Ovary (tissue), 10 donors: Measurements from ENCODE around the gene LSS. TPM values are rescaled to one million over a fixed set of nuclear protein-coding genes. Genes with fewer than 3 reads are reported as not detected.

Source experiments
- DNase-seq, 5 donors: peaks; one replicate each; pipeline ENCODE4 v3.0.0-alpha.2; 2019 to 2020
- H3K27ac ChIP-seq, 2 donors: fragments of 200-600 bp; one replicate each; pipeline versions ENCODE4 v1.5.1 to v1.8.0; 2019 to 2022
- H3K27me3 ChIP-seq: fragments of 200-600 bp; one replicate; pipeline ENCODE4 v1.8.0; 2022
- H3K36me3 ChIP-seq: fragments of 200-600 bp; sonication (generic); one replicate; pipeline ENCODE4 v1.5.1; 2019
- H3K4me1 ChIP-seq: one replicate; pipeline ENCODE4 v1.8.1; 2013; ENCODE audit warnings: mild to moderate bottlenecking, moderate library complexity; ENCODE audit not compliant: insufficient read depth
- H3K4me3 ChIP-seq: fragments of 200-600 bp; sonication (generic); one replicate; pipeline ENCODE4 v1.5.1; 2017
- H3K9me3 ChIP-seq, 2 donors: fragments of 200-600 bp in 1 of 2; sonication (generic) in 1 of 2; one replicate each; pipeline versions ENCODE4 v1.5.1 to v1.8.1; 2013 to 2019; ENCODE audit warnings: mild to moderate bottlenecking in 1 of 2, moderate library complexity in 1 of 2
- EP300 ChIP-seq: sonication (generic); formaldehyde crosslinking; IDR thresholded peaks from one replicate; pipeline ENCODE4 v1.6.1; 2017; ENCODE audit warnings: antibody characterized with exemption
- POLR2A ChIP-seq: fragments of 450-650 bp; IDR thresholded peaks from one replicate; pipeline ENCODE4 v1.6.1; 2017; ENCODE audit warnings: antibody characterized with exemption, mild to moderate bottlenecking, moderate library complexity
- whole genome bisulfite sequencing, 3 donors: extraction: QIAGEN DNeasy Blood & Tissue Kit in 1 of 3; methylation state at CpG; one replicate each; pipeline versions ENCODE4 v1.1.5 to v1.1.7; 2013 to 2017; 5-methylcytosine and 5-hydroxymethylcytosine counted together
- intact Hi-C, 4 donors: fragments of 100-400 bp; cut with DNase I; formaldehyde crosslinking; loops; one replicate each; pipeline versions ENCODE4 v1.11.0 to v1.15.1; 2022 to 2023
- long read RNA-seq, 3 donors: library from polyadenylated mRNA in 2 of 3; unstranded in 2 of 3; transcript quantifications; one replicate each; pipeline ENCODE4 v2.0.0 and lab custom pipeline, GENCODE V29; 2021 to 2026
- polyA plus RNA-seq, 2 donors: library from polyadenylated mRNA; stranded (reverse); fragments of 200-250 nt in 1 of 2; fragments of 350-450 nt in 1 of 2; fragmentation: Illumina TruSeq in 1 of 2; extraction: RNeasy Lipid Tissue Mini Kit (QIAGEN cat#74804) in 1 of 2; gene quantifications; one replicate each; pipeline ENCODE4 v1.2.3, GENCODE V29; 2013 to 2014
- total RNA-seq, 7 donors: library from RNA; depleted of rRNA in 2 of 7; stranded (reverse); fragments of >200 nt in 2 of 7; fragmentation: NEBNext Ultra II Directional in 3 of 7; extraction: Animal tissue kit (Norgen Biotek cat#: 25700) in 3 of 7; gene quantifications; one replicate each; pipeline versions ENCODE4 v1.1.0 to v1.2.4, GENCODE V29; 2016 to 2023
- TF ChIP-seq, protein P1 (sequence below), 3 donors: fragments of 450-650 bp in 2 of 3; fragments of 200-600 bp in 1 of 3; IDR thresholded peaks; one replicate each; pipeline versions ENCODE4 v1.5.1 to v1.8.0; 2016 to 2022; ENCODE audit warnings: antibody characterized with exemption in 3 of 3, mild to moderate bottlenecking in 1 of 3
- donor health status: DM: no; HTN: no; CAD: no; lungs with moderate emphysema.
- donor health status: DM: no; HTN: no; CAD: no.
- donor health status: Bipolar disorder and iron deficiency.
- donor health status: DM: yes; HTN: yes; CAD: no.
- donor health status: DM: no; HTN: no; CAD: no.
- donor health status: DM: yes; HTN: yes; CAD: no.

Gene LSS
- 100 to 1,000 TPM in 2 of 7 donors, 10 to 100 TPM in 5; 33.2 to 201 (median 80.9) TPM for total RNA-seq
- polyA plus RNA-seq: 10 to 100 TPM; 19.8 to 49.8 TPM
- long read RNA-seq, donor 1, full-length matches to known transcripts: 18 of 171 reads
- long read RNA-seq, donor 1, partial matches to known transcripts: 105 of 171 reads
- long read RNA-seq, donor 1, other reads (novel, unspliced or antisense): 48 of 171 reads
- long read RNA-seq, donor 2, full-length matches to known transcripts: 7 of 17 reads
- long read RNA-seq, donor 2, partial matches to known transcripts: 10 of 17 reads
- long read RNA-seq, donor 2, other reads (novel, unspliced or antisense): 0 of 17 reads
- long read RNA-seq, donor 3, full-length matches to known transcripts: 62 of 182 reads
- long read RNA-seq, donor 3, partial matches to known transcripts: 78 of 182 reads
- long read RNA-seq, donor 3, other reads (novel, unspliced or antisense): 42 of 182 reads

- no peaks in the 10 kb centered on the region for H3K36me3 ChIP-seq
- intact Hi-C loops: loop anchor here in 3 of 4 donors (5.0 to 10.0 kb wide), 4 partner anchors 56 to 256 kb away; partner anchors contain the start of genes FTCD (in 1 of the 3), MCM3AP (in 1 of the 3) and YBEY (in 1 of the 3)
Observed at GRCh38 chr21:46228345-46229051, at the start of gene LSS. LSS (minus strand) TSS chr21:46228774; CDS start chr21:46228745, 29 bp downstream.

DNA sequence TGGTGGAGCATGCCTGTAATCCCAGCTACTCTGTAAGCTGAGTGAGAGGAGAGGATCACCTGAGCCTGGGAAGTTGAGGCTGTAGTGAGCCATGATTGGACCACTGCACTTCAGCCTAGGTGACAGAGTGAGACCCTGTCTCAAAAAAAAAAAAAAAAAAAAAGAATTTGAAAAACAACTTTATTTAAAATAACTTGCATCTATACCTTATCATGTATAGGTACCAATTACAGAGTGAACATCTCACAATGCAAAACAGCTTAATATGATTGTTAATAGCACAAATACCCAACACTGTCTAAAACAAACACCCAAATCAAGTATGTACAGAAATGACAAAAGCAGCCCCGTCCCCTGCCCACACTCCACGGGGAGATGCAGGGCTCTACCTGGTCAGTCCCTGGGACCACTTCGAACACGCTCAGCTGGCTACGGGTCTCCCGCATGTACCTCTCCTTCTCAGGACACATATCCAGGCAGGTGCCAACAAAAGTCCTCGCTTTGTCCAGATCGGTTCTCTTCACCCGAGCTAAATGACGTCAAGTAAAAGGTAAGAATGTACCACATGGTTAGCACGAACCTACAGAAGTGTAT lies 46.3 kb upstream of the LSS start:
- intact Hi-C loops: no loop called here
- Histone ChIP-seq H3K27me3 (no peaks in the 10 kb centered on the region), H3K9me3 (no peaks in the 10 kb centered on the region), H3K4me1 (no peaks in the 10 kb centered on the region), H3K4me3 (no peak overlapping the region), H3K36me3 (peaks cover 2% of the 10 kb centered on the region), H3K27ac (no peak overlapping the region)
- DNase-seq: no peak
- TF ChIP-seq POLR2A (no peak), EP300 (no peak)
- TF ChIP-seq, protein P1, sequence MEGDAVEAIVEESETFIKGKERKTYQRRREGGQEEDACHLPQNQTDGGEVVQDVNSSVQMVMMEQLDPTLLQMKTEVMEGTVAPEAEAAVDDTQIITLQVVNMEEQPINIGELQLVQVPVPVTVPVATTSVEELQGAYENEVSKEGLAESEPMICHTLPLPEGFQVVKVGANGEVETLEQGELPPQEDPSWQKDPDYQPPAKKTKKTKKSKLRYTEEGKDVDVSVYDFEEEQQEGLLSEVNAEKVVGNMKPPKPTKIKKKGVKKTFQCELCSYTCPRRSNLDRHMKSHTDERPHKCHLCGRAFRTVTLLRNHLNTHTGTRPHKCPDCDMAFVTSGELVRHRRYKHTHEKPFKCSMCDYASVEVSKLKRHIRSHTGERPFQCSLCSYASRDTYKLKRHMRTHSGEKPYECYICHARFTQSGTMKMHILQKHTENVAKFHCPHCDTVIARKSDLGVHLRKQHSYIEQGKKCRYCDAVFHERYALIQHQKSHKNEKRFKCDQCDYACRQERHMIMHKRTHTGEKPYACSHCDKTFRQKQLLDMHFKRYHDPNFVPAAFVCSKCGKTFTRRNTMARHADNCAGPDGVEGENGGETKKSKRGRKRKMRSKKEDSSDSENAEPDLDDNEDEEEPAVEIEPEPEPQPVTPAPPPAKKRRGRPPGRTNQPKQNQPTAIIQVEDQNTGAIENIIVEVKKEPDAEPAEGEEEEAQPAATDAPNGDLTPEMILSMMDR (IDR thresholded peaks at IDR 0.05): no peak
- WGBS, 3 donors: 89 to 93% (median 90%) methylated on average over 11 of the region's 11 CpGs

More at GRCh38 chr21:46228345-46229051, at the start of gene LSS:
- Histone ChIP-seq H3K4me3 (peak within 1 kb of the TSS; percentile 67), H3K27me3 (no peaks in the 10 kb centered on the region), H3K9me3 (no peaks in the 10 kb centered on the region), H3K27ac (peak within 1 kb of the TSS; percentile 77 to 81), H3K4me1 (peaks cover 13% of the 10 kb centered on the region)
- 0 to 1% (median 0%) methylated on average over 23 to 77 of the region's 77 CpGs for WGBS, 3 donors
- DNase-seq: peak; percentile 96 to 99 (median 98)
- TF ChIP-seq EP300: no peak
- TF ChIP-seq, protein P1 (IDR thresholded peaks at IDR 0.05): peak in 1 of 3 donors; percentile 15

DNA sequence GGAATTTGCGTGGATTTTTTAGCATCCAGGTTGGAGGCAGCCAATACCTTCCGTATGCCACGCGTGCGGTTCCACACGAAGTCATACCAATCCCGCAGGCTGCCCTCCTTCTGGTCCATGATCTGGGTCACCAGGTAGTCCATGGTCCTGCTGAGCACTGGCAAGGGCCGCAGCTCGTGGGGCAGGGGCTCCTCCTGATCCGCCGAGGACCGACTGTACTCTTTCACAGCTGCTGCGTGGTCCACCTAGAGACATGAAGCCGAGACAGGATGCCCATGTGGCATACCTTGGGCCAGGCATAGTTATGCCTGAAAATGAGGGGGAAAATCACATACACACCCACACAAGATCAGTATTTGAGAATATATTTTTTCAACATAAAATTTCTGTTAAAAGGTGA lies 44.8 kb upstream of the LSS start:
- Histone ChIP-seq H3K36me3 (peaks cover 2% of the 10 kb centered on the region), H3K27ac (no peak overlapping the region), H3K4me3 (no peak overlapping the region), H3K9me3 (no peaks in the 10 kb centered on the region), H3K4me1 (no peaks in the 10 kb centered on the region), H3K27me3 (no peaks in the 10 kb centered on the region)
- intact Hi-C loops: no loop called here
- TF ChIP-seq, protein P1 (IDR thresholded peaks at IDR 0.05): no peak
- TF ChIP-seq EP300: no peak
- no peak for DNase-seq
- 93% methylated on average over 14 of the region's 14 CpGs for WGBS, 3 donors

DNA sequence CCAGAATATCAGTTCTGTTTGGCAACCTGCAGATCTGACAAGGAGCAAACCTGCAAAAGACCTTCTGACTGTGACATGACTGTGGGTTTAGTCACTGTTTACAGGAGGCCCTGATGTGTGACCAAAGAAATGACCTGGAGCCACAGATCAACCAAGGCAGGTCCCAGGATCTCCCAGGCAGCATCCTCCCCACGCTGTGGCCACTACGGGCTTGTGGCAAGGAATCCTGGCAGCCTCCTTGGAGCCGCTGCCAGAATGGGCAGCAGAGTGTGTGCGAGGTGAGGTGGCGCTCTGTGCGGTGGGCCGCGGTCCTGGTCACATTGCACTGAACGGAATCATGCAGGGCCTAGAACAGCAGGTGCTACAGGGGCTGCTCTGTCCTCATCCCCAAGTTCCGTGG lies 40.9 kb upstream of the LSS start:
- intact Hi-C loops: no loop called here
- no peaks in the 10 kb centered on the region for H3K36me3 ChIP-seq
- no peaks in the 10 kb centered on the region for H3K9me3 ChIP-seq
- no peak for TF ChIP-seq POLR2A
- TF ChIP-seq, protein P1 (IDR thresholded peaks at IDR 0.05): no peak
- TF ChIP-seq EP300: no peak
- no peak overlapping the region for H3K4me3 ChIP-seq
- no peak overlapping the region for H3K27ac ChIP-seq
- H3K4me1 ChIP-seq: no peaks in the 10 kb centered on the region
- WGBS, 3 donors: 93 to 95% (median 95%) methylated on average over 10 of the region's 10 CpGs
- no peak for DNase-seq
- no peaks in the 10 kb centered on the region for H3K27me3 ChIP-seq
